ENCODE measurements around the gene RNF207.
"Not testable (repeated sequence)": the region's sequence is repeated elsewhere in the genome, so short reads cannot be mapped to it uniquely, and the experiment has no call there.

Gene RNF207

DNA sequence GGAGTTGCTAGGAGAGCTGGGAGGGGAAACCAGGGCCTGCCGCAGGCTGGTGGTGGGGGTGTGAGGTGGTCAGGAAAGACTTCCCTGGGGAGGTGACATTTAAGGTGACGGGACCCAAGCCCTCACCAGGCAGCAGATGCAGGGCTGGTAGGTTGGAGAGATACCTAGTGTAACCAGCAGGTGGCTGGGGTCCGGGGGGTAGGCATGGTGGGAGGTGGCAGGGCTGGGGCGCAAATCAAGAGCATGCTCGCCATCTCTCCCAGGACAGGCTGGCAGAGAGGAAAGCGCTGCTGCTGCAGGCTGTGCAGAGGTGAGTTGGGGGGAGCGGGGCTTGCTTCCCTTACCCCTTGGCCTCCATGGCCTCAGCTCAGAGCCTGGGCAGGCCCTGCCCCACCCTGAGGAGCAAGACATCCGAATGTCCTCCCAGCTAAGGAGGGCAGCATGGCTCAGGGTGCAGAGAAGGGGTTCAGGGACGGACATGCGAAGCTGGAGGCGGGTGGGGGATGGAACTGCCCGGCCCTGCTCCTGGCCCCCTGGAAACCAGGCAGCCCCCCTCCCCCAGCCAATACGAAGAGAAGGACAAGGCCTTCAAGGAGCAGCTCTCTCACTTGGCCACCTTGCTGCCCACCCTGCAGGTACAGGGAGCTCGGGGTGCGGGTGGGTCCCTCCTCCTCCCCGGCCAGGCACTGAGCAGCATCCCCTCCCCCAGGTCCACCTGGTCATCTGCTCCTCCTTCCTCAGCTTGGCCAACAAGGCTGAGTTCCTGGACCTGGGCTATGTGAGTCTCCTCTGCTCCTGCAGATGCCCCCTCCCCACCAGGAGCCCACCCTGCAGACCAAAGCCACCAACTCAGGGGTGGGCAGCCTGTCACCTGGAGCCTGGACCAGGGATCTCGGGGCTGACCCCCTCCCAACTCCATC, 4.0 kb downstream of the RNF207 start:
- no peak for TF ChIP-seq TAF1 (IDR thresholded peaks at IDR 0.05; ENCODE audit: low read depth, low read length)
- no peak for TF ChIP-seq POLR2AphosphoS5 (IDR thresholded peaks at IDR 0.05; ENCODE audit: low read depth, low read length)
- DNase-seq (ENCODE audit: insufficient read length, low spot score) (no peak), FAIRE-seq (peak; percentile 90)

DNA sequence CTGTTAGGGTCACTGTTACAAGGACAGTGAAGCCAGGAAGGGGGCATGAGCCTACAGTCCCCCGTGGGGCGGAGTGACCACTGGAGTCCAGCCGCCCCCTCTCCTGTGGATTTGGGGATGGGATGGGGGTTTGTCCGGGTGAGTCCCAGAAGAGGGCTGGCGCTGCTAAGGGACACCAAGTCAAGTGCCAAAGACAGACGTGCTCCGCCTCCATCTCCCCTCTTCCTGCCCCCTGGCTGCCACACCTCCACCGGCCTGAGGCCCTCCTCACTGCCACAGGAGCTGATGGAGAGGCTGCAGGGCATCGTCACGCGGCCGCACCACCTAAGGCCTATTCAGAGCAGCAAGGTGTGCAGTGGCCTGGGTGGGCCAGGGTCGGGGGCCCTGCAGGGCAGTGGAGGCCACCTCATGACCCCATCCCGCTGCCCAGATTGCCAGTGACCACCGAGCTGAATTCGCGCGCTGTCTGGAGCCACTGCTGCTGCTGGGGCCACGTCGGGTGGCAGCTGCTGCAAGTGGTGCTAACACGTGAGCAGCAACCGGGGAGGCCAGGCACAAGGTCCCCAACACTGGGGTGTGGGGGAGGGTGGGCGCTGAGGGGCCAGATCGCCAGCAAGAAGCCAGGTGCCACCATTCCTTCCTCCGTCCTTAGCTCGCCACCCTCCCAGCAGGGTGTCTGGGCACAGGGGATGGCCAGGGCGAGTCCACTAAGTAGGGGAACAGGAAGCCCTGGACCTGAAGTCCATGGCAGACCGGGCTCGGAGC, 4.9 kb downstream of the RNF207 start:
- TF ChIP-seq PAX5 (IDR thresholded peaks at IDR 0.05; ENCODE audit: insufficient read depth, low read length, severe bottlenecking) = no peak
- no peak for TF ChIP-seq POLR2A (IDR thresholded peaks at IDR 0.05; ENCODE audit: low read depth, low read length)
- TF ChIP-seq POU2F2 (IDR thresholded peaks at IDR 0.05; ENCODE audit: low read depth, low read length) = no peak
- TF ChIP-seq POLR2AphosphoS5 (IDR thresholded peaks at IDR 0.05; ENCODE audit: low read depth, low read length) = no peak
- no peak for TF ChIP-seq SPI1 (IDR thresholded peaks at IDR 0.05; ENCODE audit: low read depth, low read length)
- TF ChIP-seq TAF1 (IDR thresholded peaks at IDR 0.05; ENCODE audit: low read depth, low read length) = no peak
- no peak for FAIRE-seq
- DNase-seq (ENCODE audit: insufficient read length, low spot score) = no peak

DNA sequence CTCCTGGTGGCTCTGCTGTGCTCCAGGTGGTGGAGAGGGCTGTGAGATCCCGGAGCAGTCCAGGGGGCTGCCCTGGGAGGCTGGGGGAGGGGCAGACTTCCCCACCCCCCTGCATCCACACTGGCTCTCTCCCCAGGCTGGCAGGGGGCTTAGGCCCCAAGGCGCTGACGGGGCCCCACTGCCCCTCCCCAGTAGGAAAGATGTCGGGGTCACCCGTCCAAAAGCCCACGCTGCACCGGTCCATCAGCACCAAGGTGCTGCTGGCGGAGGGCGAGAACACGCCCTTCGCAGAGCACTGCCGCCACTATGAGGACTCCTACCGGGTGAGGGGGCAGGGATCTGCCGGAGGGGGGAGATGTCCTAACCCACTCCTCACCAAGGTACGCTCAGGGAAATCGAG, 5.8 kb downstream of the RNF207 start:
- no peak for DNase-seq (ENCODE audit: insufficient read length, low spot score)
- FAIRE-seq = no peak
- TF ChIP-seq POU2F2 (IDR thresholded peaks at IDR 0.05; ENCODE audit: low read depth, low read length) (no peak), POLR2A (IDR thresholded peaks at IDR 0.05; ENCODE audit: low read depth, low read length) (no peak), SPI1 (IDR thresholded peaks at IDR 0.05; ENCODE audit: low read depth, low read length) (no peak), POLR2AphosphoS5 (IDR thresholded peaks at IDR 0.05; ENCODE audit: low read depth, low read length) (no peak), TAF1 (IDR thresholded peaks at IDR 0.05; ENCODE audit: low read depth, low read length) (no peak), PAX5 (IDR thresholded peaks at IDR 0.05; ENCODE audit: insufficient read depth, low read length, severe bottlenecking) (no peak)

DNA sequence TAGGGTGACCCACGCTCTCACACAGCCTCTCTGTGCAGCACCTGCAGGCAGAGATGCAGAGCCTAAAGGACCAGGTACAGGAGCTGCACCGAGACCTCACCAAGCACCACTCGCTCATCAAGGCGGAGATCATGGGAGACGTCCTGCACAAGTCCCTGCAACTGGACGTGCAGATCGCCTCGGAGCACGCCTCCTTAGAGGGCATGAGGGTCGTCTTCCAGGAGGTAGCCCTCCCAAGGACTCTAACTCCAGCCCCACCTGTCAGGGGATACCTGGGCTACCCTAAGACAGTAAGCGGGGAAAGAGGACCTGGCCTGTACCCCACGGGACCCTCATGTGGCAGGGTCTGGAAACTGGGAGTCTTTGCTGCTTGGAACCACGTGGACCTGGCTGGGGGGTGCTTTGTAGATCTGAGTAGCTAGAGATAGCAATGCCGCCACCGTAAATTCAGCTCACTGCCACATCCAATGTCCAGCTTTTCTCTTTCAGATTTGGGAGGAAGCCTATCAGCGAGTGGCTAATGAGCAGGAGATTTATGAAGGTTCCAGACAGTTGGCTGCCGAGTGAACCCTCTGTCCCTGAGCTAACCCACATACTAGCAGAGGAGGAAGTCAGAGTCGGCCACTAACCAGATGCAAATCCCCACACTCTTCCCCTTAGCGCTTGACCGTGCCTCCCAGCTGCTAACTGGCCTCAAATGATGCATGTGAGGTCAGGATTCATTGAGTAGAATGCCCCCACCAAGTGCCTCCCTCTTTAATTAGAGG, 6.5 kb downstream of the RNF207 start:
- DNase-seq (ENCODE audit: insufficient read length, low spot score) (no peak), FAIRE-seq (peak; percentile 61)
- peak; percentile 9; the same call in 1 of the 2 replicates for TF ChIP-seq POU2F2 (IDR thresholded peaks at IDR 0.05; ENCODE audit: low read depth, low read length)
- no peak for TF ChIP-seq POLR2A (IDR thresholded peaks at IDR 0.05; ENCODE audit: low read depth, low read length)
- TF ChIP-seq PAX5 (IDR thresholded peaks at IDR 0.05; ENCODE audit: insufficient read depth, low read length, severe bottlenecking) = no peak
- peak; percentile 43; the same call in 1 of the 2 replicates for TF ChIP-seq SPI1 (IDR thresholded peaks at IDR 0.05; ENCODE audit: low read depth, low read length)

DNA sequence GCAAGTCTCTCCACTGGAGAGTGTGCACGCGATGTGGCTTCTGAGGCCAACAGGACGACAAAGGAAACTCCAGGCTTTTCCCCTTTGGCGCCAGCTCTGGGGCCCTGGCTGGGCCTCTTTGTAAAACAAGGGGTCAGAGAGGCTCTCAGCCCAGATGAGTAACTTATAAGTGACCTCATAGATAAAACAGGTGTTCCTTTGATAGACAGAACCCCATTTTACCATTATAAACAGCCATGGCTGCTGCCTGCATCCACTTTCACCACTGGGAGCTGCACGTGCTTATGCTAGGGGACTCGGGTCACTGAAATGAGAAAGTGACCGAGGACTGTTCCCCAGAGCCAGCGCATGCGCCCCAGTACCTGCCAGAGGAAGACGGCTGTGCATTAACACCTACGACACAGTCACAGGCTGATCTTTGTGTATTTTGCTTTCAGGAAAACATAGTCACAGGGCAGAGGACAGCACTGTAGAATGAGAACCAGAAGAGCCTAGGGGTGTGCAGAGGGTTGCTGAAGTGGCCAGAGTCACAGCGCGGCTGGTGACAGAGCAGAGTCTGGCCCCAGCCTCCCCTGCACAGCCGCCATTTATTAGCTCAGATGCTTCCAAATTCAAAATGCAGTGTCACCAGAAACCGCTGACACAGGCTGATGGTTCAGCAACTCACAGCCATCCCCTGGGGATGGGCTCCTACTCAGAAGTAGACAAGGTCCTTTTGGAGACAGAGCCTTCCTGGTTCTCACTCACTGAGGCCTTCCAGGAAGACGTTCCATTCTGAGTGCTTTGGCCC, 12.7 kb downstream of the RNF207 start:
- no peak for DNase-seq (ENCODE audit: insufficient read length, low spot score)
- TF ChIP-seq PAX5 (IDR thresholded peaks at IDR 0.05; ENCODE audit: insufficient read depth, low read length, severe bottlenecking) (no peak), TAF1 (IDR thresholded peaks at IDR 0.05; ENCODE audit: low read depth, low read length) (no peak), POLR2AphosphoS5 (IDR thresholded peaks at IDR 0.05; ENCODE audit: low read depth, low read length) (no peak), SPI1 (IDR thresholded peaks at IDR 0.05; ENCODE audit: low read depth, low read length) (no peak), POLR2A (IDR thresholded peaks at IDR 0.05; ENCODE audit: low read depth, low read length) (no peak), POU2F2 (IDR thresholded peaks at IDR 0.05; ENCODE audit: low read depth, low read length) (no peak)
- no peak for FAIRE-seq

DNA sequence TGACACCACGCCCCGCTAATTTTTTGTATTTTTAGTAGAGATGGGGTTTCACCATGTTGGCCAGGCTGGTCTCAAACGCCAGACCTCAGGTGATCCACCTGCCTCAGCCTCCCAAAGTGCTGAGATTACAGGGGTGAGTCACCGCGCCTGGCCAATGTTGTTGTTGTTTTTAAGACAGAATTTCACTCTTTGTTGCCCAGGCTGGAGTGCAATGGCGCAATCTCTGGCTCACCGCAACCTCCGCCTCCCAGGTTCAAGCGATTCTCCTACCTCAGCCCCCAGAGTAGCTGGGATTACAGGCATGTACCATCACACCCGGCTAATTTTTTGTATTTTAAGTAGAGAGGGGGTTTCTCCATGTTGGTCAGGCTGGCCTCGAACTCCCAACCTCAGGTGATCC, 13.7 kb downstream of the RNF207 start:
- not testable (repeated sequence) for FAIRE-seq; DNase-seq (ENCODE audit: insufficient read length, low spot score)

DNA sequence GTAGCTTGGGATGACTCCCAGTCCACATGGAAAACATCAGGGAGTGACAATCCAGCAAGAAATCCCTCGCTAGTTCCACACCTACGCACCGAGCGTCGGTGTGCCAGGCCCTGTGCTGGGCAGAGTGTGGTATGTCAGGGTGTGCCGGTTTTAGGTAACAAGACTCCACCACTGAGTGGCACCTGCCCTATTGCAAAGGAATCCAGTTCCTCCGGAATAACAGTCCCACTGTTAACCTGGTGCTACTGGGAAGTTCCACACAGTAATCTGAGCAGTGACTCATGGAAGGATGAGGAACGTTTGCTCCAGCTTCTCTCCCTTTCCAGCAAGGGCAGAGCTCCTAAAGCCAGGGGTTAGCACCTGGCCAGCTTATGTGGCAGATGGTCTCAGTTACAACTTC, 14.3 kb downstream of the RNF207 start:
- TF ChIP-seq POLR2AphosphoS5 (IDR thresholded peaks at IDR 0.05; ENCODE audit: low read depth, low read length) (no peak), TAF1 (IDR thresholded peaks at IDR 0.05; ENCODE audit: low read depth, low read length) (no peak), PAX5 (IDR thresholded peaks at IDR 0.05; ENCODE audit: insufficient read depth, low read length, severe bottlenecking) (no peak), SPI1 (IDR thresholded peaks at IDR 0.05; ENCODE audit: low read depth, low read length) (no peak), POLR2A (IDR thresholded peaks at IDR 0.05; ENCODE audit: low read depth, low read length) (no peak), POU2F2 (IDR thresholded peaks at IDR 0.05; ENCODE audit: low read depth, low read length) (no peak)
- FAIRE-seq (no peak), DNase-seq (ENCODE audit: insufficient read length, low spot score) (no peak)

DNA sequence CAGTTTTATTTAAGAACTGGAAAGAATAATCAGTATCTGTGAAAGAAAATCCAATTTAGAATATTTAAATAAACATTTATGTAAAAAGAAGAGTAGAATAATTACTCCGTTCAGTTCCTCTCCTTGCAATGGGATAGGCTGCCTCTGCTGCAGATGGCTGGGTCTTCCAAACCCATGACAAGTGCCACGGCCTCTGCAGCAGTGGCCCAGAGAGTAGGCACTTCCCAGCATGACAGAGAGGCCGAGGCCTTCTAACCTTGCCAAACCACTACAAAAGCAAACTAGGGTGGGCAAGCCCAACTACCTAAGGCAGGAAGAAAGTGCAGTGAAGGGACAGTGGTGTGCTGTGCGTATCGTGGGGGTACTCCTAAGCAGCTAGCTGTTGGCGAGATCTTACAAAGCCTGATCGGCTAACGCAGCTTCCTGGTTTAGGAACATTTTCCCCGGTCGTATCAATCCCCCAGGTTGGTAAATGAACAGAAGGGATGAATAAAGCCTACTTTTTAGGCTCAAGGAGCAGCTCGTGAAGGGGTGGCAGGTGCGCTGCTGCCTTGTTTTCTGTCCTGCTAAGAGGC, 15.4 kb downstream of the RNF207 start:
- FAIRE-seq (no peak), DNase-seq (ENCODE audit: insufficient read length, low spot score) (no peak)
- TF ChIP-seq POLR2AphosphoS5 (IDR thresholded peaks at IDR 0.05; ENCODE audit: low read depth, low read length) (peak; percentile 61; the same call in 1 of the 2 replicates), PAX5 (IDR thresholded peaks at IDR 0.05; ENCODE audit: insufficient read depth, low read length, severe bottlenecking) (no peak)

DNA sequence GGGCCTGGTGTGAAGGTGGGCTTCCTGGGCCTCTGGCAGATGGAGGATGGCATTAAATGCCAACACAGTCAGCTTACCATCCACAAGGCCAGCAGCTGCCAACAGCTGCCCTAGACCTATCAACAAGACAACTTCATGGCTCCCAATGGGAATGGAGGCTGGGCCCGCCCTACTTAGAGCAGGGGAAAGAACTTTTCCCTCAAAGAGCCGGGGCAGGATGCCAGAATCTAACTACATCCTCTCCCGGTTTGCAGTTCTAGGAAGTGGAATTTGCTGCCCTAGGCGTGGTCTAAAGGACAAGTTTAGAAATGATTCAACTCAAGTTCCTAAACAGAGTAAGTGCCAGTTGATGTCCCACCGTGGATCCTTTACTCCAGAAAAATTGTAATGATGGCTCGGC, 16.7 kb downstream of the RNF207 start:
- FAIRE-seq (no peak), DNase-seq (ENCODE audit: insufficient read length, low spot score) (no peak)
- no peak for TF ChIP-seq PAX5 (IDR thresholded peaks at IDR 0.05; ENCODE audit: insufficient read depth, low read length, severe bottlenecking)
- TF ChIP-seq POLR2AphosphoS5 (IDR thresholded peaks at IDR 0.05; ENCODE audit: low read depth, low read length) = no peak
- no peak for TF ChIP-seq SPI1 (IDR thresholded peaks at IDR 0.05; ENCODE audit: low read depth, low read length)
- TF ChIP-seq POU2F2 (IDR thresholded peaks at IDR 0.05; ENCODE audit: low read depth, low read length) = no peak
- TF ChIP-seq POLR2A (IDR thresholded peaks at IDR 0.05; ENCODE audit: low read depth, low read length) = no peak
- no peak for TF ChIP-seq TAF1 (IDR thresholded peaks at IDR 0.05; ENCODE audit: low read depth, low read length)
